Measurements from ENCODE around the gene IL18RAP.

- TF ChIP-seq, protein P1, sequence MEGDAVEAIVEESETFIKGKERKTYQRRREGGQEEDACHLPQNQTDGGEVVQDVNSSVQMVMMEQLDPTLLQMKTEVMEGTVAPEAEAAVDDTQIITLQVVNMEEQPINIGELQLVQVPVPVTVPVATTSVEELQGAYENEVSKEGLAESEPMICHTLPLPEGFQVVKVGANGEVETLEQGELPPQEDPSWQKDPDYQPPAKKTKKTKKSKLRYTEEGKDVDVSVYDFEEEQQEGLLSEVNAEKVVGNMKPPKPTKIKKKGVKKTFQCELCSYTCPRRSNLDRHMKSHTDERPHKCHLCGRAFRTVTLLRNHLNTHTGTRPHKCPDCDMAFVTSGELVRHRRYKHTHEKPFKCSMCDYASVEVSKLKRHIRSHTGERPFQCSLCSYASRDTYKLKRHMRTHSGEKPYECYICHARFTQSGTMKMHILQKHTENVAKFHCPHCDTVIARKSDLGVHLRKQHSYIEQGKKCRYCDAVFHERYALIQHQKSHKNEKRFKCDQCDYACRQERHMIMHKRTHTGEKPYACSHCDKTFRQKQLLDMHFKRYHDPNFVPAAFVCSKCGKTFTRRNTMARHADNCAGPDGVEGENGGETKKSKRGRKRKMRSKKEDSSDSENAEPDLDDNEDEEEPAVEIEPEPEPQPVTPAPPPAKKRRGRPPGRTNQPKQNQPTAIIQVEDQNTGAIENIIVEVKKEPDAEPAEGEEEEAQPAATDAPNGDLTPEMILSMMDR (IDR thresholded peaks at IDR 0.05) = no peak
- TF ChIP-seq POLR2A (IDR thresholded peaks at IDR 0.05) = no peak
Measured at GRCh38 chr2:102422910-102423309, at the start of gene IL18RAP.
